AML-193 (cell line): ENCODE measurements around the gene RFFL.
"Not testable (repeated sequence)": the region's sequence is repeated elsewhere in the genome, so short reads cannot be mapped to it uniquely, and the experiment has no call there.

Experiments
- DNase-seq, 2 experiments: peaks; one replicate each; lab custom pipeline; 2025; lab: John Stamatoyannopoulos, UW

Gene RFFL

GRCh38 chr17:35046740-35047283 lies 16.7 kb downstream of the RFFL start:
- peak in 1 of 2 experiments; percentile 28 for DNase-seq

GRCh38 chr17:35046245-35046644 lies 17.3 kb downstream of the RFFL start:
- DNase-seq: no peak

GRCh38 chr17:35045458-35045979 lies 18.0 kb downstream of the RFFL start:
- DNase-seq: not testable (repeated sequence)

DNA sequence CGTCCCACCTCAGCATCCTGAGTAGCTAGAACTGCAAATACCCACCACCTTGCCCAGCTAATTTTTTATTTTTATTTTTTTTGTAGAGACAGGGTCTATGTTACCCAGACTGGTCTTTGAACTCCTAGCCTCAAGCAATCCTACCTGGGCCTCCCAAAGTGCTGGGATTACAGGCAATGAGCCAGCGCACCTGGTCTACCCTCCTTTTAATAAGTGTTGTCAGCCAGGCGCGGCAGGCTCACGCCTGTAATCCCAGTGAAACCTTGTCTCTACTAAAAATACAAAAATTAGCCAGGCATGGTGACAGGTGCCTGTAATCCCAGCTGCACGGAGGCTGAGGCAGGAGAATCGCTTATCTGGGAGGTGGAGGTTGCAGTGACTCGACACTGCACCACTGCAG lies 19.3 kb downstream of the RFFL start:
- DNase-seq: no peak

DNA sequence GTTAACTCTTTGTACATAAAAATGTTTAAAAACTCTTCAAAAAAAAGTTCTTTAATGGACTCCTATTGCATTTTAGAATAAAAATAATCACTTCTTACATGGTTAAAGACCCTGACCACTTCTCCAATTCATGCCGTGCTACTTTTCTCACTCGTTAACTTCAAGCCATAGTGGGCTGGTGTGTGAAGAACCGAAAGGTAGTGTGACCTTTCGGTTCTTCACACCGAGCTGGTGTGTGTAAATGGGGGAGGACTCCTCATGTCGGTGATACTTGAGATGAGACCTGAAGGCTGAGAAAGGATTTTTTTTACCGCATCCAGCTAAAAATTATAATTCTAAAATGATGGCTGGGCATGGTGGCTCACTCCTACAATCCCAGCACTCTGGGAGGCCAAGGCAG lies 22.1 kb downstream of the RFFL start:
- no peak for DNase-seq

DNA sequence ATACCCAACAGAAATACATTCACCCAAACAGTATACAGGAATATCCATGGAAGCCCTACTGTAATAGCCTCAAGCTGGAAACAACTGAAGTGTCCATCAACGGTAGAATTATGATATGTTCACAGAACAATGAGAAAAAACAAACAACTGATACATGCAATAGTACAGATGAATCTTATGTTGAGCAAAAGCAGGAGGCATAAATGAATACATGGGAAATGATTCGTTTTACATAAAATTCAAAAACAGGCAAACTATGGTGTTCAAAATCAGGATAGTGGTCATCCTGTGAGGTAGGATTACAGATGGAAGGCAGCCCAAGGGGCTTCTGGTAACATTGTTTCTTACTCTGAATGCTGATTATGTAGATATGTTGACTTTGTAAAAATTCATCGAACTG lies 25.1 kb downstream of the RFFL start:
- DNase-seq: no peak

DNA sequence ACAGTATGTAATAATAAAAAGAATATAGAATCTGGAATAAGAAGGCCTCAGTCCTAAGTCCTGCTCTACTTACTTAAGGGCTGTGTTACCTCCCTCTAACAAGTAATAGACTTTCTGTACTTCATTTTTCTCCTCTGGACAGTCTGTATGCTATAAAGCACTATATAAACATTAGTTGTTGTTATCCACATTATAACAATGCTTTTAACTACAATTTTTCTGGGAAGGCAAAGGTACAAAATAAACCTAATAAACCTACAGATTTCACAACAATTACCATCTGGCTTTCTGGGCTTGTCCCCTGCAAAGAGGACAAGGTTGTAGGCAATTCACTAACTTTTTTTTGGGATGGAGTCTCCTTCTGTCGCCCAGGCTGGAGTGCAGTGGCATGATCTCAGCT lies 32.7 kb downstream of the RFFL start:
- no peak for DNase-seq

DNA sequence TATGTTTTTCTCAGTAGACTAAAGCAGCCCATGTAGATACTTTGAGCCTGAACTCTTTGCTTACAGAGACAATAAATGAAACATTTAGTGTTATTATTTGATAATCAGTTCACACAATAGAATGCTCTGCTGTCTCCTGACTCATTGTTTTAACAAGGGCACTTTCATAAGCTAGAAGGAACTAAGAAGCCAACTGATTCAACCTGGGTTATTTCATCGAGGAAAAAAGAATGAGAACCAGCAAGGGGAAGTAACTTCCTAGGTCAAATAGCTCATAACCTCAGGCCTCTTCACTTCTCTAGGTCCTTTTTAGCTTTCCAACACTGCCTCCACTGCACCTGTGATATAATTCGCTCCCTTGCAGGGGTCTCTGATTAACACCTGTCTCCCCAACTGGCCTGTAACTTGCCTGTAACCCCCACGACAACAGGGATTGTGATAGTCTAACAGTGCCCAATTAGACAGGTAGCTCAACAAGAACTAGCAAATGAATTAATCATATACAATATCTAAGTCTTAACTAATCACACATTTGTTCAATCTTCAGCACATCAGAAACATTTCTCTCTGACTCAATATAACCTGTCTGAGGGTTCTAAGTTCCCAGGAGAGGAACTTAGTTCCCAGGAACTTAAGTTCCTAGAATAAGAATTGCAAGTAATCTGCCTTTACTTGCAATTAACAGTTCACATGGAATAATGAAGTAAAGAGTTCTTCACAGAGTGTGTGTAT lies 34.8 kb downstream of the RFFL start:
- peak; percentile 84 to 90 for DNase-seq

DNA sequence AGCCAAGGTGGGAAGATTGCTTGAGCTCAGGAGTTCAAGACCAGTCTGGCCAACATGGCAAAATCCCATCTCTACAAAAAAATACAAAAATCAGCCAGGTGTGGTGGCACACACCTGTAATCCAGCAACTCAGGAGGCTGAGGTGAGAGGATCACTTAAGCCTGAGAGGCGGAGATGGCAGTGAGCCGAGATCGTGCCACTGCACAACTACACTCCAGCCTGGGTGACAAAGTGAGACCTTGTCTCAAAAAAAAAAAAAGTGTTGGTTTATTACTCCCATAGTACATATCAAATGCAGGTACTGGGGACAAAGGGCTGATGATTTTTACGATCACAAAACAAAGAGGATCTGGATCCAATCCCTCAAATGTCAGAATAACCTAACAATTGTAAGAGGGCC lies 35.4 kb downstream of the RFFL start:
- DNase-seq: not testable (repeated sequence)

- no peak for DNase-seq
Observed at GRCh38 chr17:35025541-35025940, 38.0 kb downstream of the RFFL start.

- DNase-seq: no peak
Observed at GRCh38 chr17:35023538-35023937, 40.0 kb downstream of the RFFL start.

- peak; percentile 97 to 98 for DNase-seq
Observed at GRCh38 chr17:35022536-35023063, 40.9 kb downstream of the RFFL start.

- DNase-seq: no peak
Observed at GRCh38 chr17:35021520-35022380, 41.8 kb downstream of the RFFL start.

- no peak for DNase-seq
Observed at GRCh38 chr17:35019386-35020179, 43.9 kb downstream of the RFFL start.

GRCh38 chr17:35018814-35019213 lies 44.7 kb downstream of the RFFL start:
- no peak for DNase-seq

DNA sequence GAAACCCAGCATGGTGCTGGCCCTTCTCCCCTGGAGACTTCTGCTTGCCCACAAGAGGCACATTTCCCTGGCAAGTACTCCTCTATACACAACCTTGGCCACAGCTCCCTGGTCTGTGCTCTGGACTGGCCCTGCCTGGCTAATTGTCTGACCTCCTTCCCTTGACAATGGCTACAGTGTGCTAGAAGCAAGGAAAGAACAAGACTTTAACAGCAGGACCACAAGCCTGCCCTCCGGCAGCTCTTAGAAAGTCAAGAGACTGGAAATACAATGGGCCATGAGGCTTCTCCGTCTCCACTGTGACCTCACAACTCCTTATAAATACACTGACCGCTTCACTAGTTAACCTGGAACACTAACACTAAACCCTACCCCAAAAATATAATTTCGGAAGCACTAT lies 46.5 kb downstream of the RFFL start:
- DNase-seq: no peak

GRCh38 chr17:35016369-35016768 lies 47.1 kb downstream of the RFFL start:
- DNase-seq: no peak

- DNase-seq: no peak
Observed at GRCh38 chr17:35011671-35012216, 51.8 kb downstream of the RFFL start.

GRCh38 chr17:35010093-35010492 lies 53.4 kb downstream of the RFFL start:
- DNase-seq: no peak

DNA sequence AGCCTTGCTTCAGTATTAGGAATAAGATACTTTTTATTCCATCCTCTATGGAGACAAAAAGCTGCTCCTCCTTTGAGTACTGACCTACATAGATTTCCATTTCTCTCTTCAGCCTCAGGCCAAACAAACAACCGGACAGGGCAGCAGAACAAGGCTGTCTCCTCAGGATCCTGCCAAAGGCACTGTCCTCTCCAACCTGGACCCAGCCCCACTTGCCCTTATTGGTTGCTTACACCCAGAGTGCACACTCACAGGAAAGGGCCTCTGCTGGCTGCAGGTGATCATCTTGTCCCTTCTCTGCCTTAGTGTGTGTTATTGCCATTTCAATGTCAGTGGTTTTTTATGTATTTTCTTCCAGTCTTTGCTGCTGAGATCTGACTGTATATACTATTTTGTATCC lies 56.5 kb downstream of the RFFL start:
- no peak for DNase-seq

- DNase-seq: no peak
Observed at GRCh38 chr17:35006345-35006744, 57.2 kb downstream of the RFFL start.
